ENCODE results near the gene TSEN2. TPM values are rescaled to one million over a fixed set of nuclear protein-coding genes. Genes with fewer than 3 reads are reported as not detected.
"Not testable (repeated sequence)": the region's sequence is repeated elsewhere in the genome, so short reads cannot be mapped to it uniquely, and the experiment has no call there.

The TSEN2 gene
- total RNA-seq, 1 donor from 2014 or later, result 13.4 TPM

GRCh38 chr3:12507591-12508281 is 23.5 kb downstream of the TSEN2 start:
- ATAC-seq, result peak; percentile 42

GRCh38 chr3:12508291-12508700 is 24.0 kb downstream of the TSEN2 start:
- peak; percentile 25 for ATAC-seq

GRCh38 chr3:12509466-12509865 is 25.2 kb downstream of the TSEN2 start:
- ATAC-seq, result no peak

- ATAC-seq, result no peak
Measured at GRCh38 chr3:12512534-12513118, 28.3 kb downstream of the TSEN2 start.

GRCh38 chr3:12513694-12514446 is 29.6 kb downstream of the TSEN2 start:
- no peak for ATAC-seq

GRCh38 chr3:12515631-12516030 is 31.4 kb downstream of the TSEN2 start:
- ATAC-seq, result no peak

- ATAC-seq, result no peak
Measured at GRCh38 chr3:12516873-12517272, 32.6 kb downstream of the TSEN2 start.

- no peak for ATAC-seq
Measured at GRCh38 chr3:12518261-12519028, 34.2 kb downstream of the TSEN2 start.

GRCh38 chr3:12521010-12521409 is 36.7 kb downstream of the TSEN2 start:
- ATAC-seq, result no peak

- ATAC-seq, result no peak
Measured at GRCh38 chr3:12522721-12523120, 38.4 kb downstream of the TSEN2 start.

- no peak for ATAC-seq
Measured at GRCh38 chr3:12527757-12528143, 43.5 kb downstream of the TSEN2 start.

- no peak for ATAC-seq
Measured at GRCh38 chr3:12532182-12532581, 47.9 kb downstream of the TSEN2 start.

GRCh38 chr3:12536423-12536822 is 52.1 kb downstream of the TSEN2 start:
- ATAC-seq, result no peak

GRCh38 chr3:12541625-12542024 is 57.3 kb downstream of the TSEN2 start:
- ATAC-seq, result no peak

- not testable (repeated sequence) for ATAC-seq
Measured at GRCh38 chr3:12543497-12543896, 59.2 kb downstream of the TSEN2 start.

GRCh38 chr3:12544652-12545472 is 60.6 kb downstream of the TSEN2 start:
- ATAC-seq, result no peak

GRCh38 chr3:12545473-12545791 is 61.2 kb downstream of the TSEN2 start, which contains the start of gene MKRN2OS:
Gene MKRN2OS (minus strand): TSS chr3:12545499. CDS start chr3:12545464, 35 bp downstream.
- peak; percentile 97 for ATAC-seq

GRCh38 chr3:12549971-12550760 is 65.9 kb downstream of the TSEN2 start:
- no peak for ATAC-seq

- no peak for ATAC-seq
Measured at GRCh38 chr3:12553921-12554391, 69.7 kb downstream of the TSEN2 start.

- ATAC-seq, result no peak
Measured at GRCh38 chr3:12556314-12556689, 72.0 kb downstream of the TSEN2 start.

Measured in esophagus mucosa (tissue), 1 donor.